K562 (cell line): Measurements from ENCODE around the gene PEPD. TPM values are rescaled to one million over a fixed set of nuclear protein-coding genes. Genes with fewer than 3 reads are reported as not detected.

Experiments used
- DMBX1 ChIP-seq: fragments of 250-450 bp; sonication (Bioruptor Pico); IDR thresholded peaks from 2 replicates; pipeline ENCODE4 v1.8.0; 2022; ENCODE audit warnings: inconsistent platforms, mild to moderate bottlenecking, moderate library complexity, borderline replicate concordance
- ELK3 ChIP-seq: fragments of 450-650 bp; formaldehyde crosslinking; IDR thresholded peaks from 2 replicates; pipeline ENCODE4 v1.4.0; 2020; ENCODE audit warnings: mild to moderate bottlenecking
- HMGN3 ChIP-seq: IDR thresholded peaks from 2 replicates; pipeline ENCODE4 v1.6.1; 2011; ENCODE audit warnings: borderline replicate concordance, low read depth, mild to moderate bottlenecking, mixed read lengths, low read length; ENCODE audit not compliant: insufficient read length; ENCODE audit errors: extremely low read depth
- MAZ ChIP-seq, 2 experiments: fragments of 450-650 bp in 1 of 2; sonication (generic) in 1 of 2; formaldehyde crosslinking; IDR thresholded peaks in 1 of 2; conservative IDR thresholded peaks in 1 of 2; 2 replicates each; pipeline versions ENCODE4 v1.4.0 to v1.5.0; 2020; ENCODE audit warnings: mild to moderate bottlenecking in 1 of 2, missing genetic modification reagents in 1 of 2
- NCOA2 ChIP-seq, 2 experiments: fragments of 450-650 bp; IDR thresholded peaks; 2 replicates each; pipeline ENCODE4 v1.6.1; 2018; ENCODE audit warnings: mild to moderate bottlenecking in 2 of 2, moderate library complexity in 1 of 2; ENCODE audit not compliant: partially characterized antibody in 2 of 2
- NONO ChIP-seq, 2 experiments: fragments of 200-400 bp in 1 of 2; fragments of 450-650 bp in 1 of 2; formaldehyde crosslinking in 1 of 2; IDR thresholded peaks; 2 replicates each; pipeline ENCODE4 v1.6.1; 2017; ENCODE audit warnings: low read depth in 2 of 2, mild to moderate bottlenecking in 2 of 2, moderate library complexity in 2 of 2, low read length in 1 of 2
- PBX2 ChIP-seq, 2 experiments: IDR thresholded peaks in 1 of 2; conservative IDR thresholded peaks in 1 of 2; 2 replicates each; pipeline ENCODE4 v1.6.1; 2016; ENCODE audit warnings: low read depth in 2 of 2, mild to moderate bottlenecking in 1 of 2, missing compliant biosample characterization in 1 of 2, missing genetic modification characterization in 1 of 2, moderate library complexity in 1 of 2
- POLR2H ChIP-seq: IDR thresholded peaks from 2 replicates; pipeline ENCODE4 v1.6.1; 2016; ENCODE audit warnings: missing genetic modification characterization, low read depth, mild to moderate bottlenecking, control low read depth, missing compliant biosample characterization, moderate library complexity
- PRDM10 ChIP-seq: fragments of 450-650 bp; IDR thresholded peaks from 2 replicates; pipeline ENCODE4 v1.6.1; 2018; ENCODE audit not compliant: partially characterized antibody
- SAFB ChIP-seq: fragments of 200-400 bp; formaldehyde crosslinking; IDR thresholded peaks from 2 replicates; pipeline ENCODE4 v1.6.1; 2017; ENCODE audit warnings: low read depth, low read length, borderline replicate concordance
- SRSF3 ChIP-seq: fragments of 200-400 bp; formaldehyde crosslinking; IDR thresholded peaks from 2 replicates; pipeline ENCODE4 v1.6.1; 2016; ENCODE audit warnings: mild to moderate bottlenecking, low read length, moderate library complexity; ENCODE audit not compliant: insufficient read depth
- ZFP91 ChIP-seq: sonication (generic); formaldehyde crosslinking; IDR thresholded peaks from 2 replicates; pipeline ENCODE4 v1.8.0; 2022; ENCODE audit warnings: mild to moderate bottlenecking, missing genetic modification reagents
- ZNF165 ChIP-seq: fragments of 250-450 bp; sonication (Bioruptor Pico); IDR thresholded peaks from 2 replicates; pipeline ENCODE4 v1.4.0; 2020; ENCODE audit warnings: borderline replicate concordance
- ZNF583 ChIP-seq: fragments of 250-450 bp; sonication (Bioruptor Pico); IDR thresholded peaks from 2 replicates; pipeline ENCODE4 v1.4.0; 2020
- ZNF589 ChIP-seq: fragments of 200-800 bp; sonication (Bioruptor generic); IDR thresholded peaks from 2 replicates; pipeline ENCODE4 v1.6.1; 2016; ENCODE audit warnings: low read depth, missing genetic modification characterization, missing compliant biosample characterization
- polyA plus RNA-seq, 8 experiments: library from polyadenylated mRNA; depleted of rRNA in 4 of 8; stranded (reverse) in 5 of 8; unstranded in 3 of 8; fragments of >200 nt; fragmentation: Nextera tagmentation in 2 of 8; fragmentation: Illumina TruSeq in 1 of 8; extraction: Ambion mirVana in 2 of 8; extraction: Trizol in 1 of 8; gene quantifications; 2 replicates each; pipeline versions ENCODE4 v1.2.1 to v1.2.3, GENCODE V29; 2011 to 2014; ENCODE audit warnings: inconsistent platforms in 1 of 8, missing spikeins in 1 of 8
- total RNA-seq, 7 experiments: library from RNA; depleted of rRNA in 6 of 7; stranded (reverse); fragments of >200 nt in 6 of 7; fragmentation: Illumina TruSeq in 2 of 7; extraction: Trizol in 2 of 7; gene quantifications; 2 replicates each; pipeline versions ENCODE4 v1.2.1 to v1.2.3, GENCODE V29; 2011 to 2021; ENCODE audit warnings: low replicate concordance in 1 of 7

Gene PEPD
- total and polyA plus RNA-seq, 9 of the 15 experiments (the other 6 are each of a cell fraction or from before 2014, with no cell fraction given): 1.3 to 19.2 (median 16.0) TPM

GRCh38 chr19:33373453-33374235 is 147.9 kb downstream of the PEPD start, which contains the start of gene CEBPG (continued):
- TF ChIP-seq ZFP91: no peak
- TF ChIP-seq MAZ (CRISPR knock-in tag; conservative IDR thresholded peaks at IDR 0.05 in 1 of 2, IDR thresholded peaks at IDR 0.05 in 1 of 2): peak in 1 of 2 experiments; percentile 66; a peak in 3 of 4 replicates
- no peak for TF ChIP-seq NCOA2 (IDR thresholded peaks at IDR 0.05; ENCODE audit: partially characterized antibody in 2 of 2)
- TF ChIP-seq PRDM10: peak; percentile 4
- peak; percentile 73; the same call in 1 of the 2 replicates for TF ChIP-seq ZNF589 (CRISPR knock-in tag)
- peak; percentile 74; the same call in 1 of the 2 replicates for TF ChIP-seq DMBX1 (CRISPR knock-in tag)
- TF ChIP-seq NONO (IDR thresholded peaks at IDR 0.05; ENCODE audit: low read depth in 2 of 2, low read length in 1 of 2): peak; percentile 25 to 89; a peak in 3 of 4 replicates
- peak; percentile 20; the same call in 1 of the 2 replicates for TF ChIP-seq SAFB
- peak; percentile 89 for TF ChIP-seq HMGN3
- peak; percentile 84 for TF ChIP-seq PBX2 (CRISPR knock-in tag; IDR thresholded peaks at IDR 0.05; ENCODE audit: low read depth)
- no peak for TF ChIP-seq PBX2 (tag; conservative IDR thresholded peaks at IDR 0.05; ENCODE audit: low read depth)
- 0 out of 2 replicates have a peak, but pooled peaks have one; percentile 40 for TF ChIP-seq ZNF165 (CRISPR knock-in tag)
- TF ChIP-seq SRSF3: peak; percentile 98; the same call in 1 of the 2 replicates
- no peak for TF ChIP-seq ELK3 (CRISPR knock-in tag)
- TF ChIP-seq ZNF583 (CRISPR knock-in tag): peak; percentile 86
- peak; percentile 85 for TF ChIP-seq POLR2H (tag)
